GM12874 (cell line): ENCODE measurements around the gene MYO16.

ENCODE experiments used
- CTCF ChIP-seq: IDR thresholded peaks from 2 replicates; pipeline ENCODE4 v1.5.1; 2011; ENCODE audit warnings: low read depth, mild to moderate bottlenecking, control low read depth, low read length, moderate library complexity; ENCODE audit not compliant: insufficient read depth

Gene MYO16

GRCh38 chr13:109175666-109176065 is 546.3 kb downstream of the MYO16 start:
- TF ChIP-seq CTCF, result no peak

GRCh38 chr13:109180905-109181425 is 551.6 kb downstream of the MYO16 start:
- no peak for TF ChIP-seq CTCF

GRCh38 chr13:109182777-109183465 is 553.5 kb downstream of the MYO16 start:
- no peak for TF ChIP-seq CTCF

- no peak for TF ChIP-seq CTCF
Observed at GRCh38 chr13:109191413-109191812, 562.0 kb downstream of the MYO16 start.

GRCh38 chr13:109192306-109192705 is 562.9 kb downstream of the MYO16 start:
- TF ChIP-seq CTCF, result no peak

GRCh38 chr13:109196948-109197347 is 567.5 kb downstream of the MYO16 start:
- no peak for TF ChIP-seq CTCF

GRCh38 chr13:109198585-109198984 is 569.2 kb downstream of the MYO16 start:
- TF ChIP-seq CTCF, result no peak
